Ramos (cell line): Measurements from ENCODE around the gene NDUFV3.

Source experiments
- in situ Hi-C: fragments of 300-500 bp; cut with MboI; formaldehyde crosslinking; loops from one replicate; pipeline ENCODE4 v1.14.3; 2022; ENCODE audit warnings: low sequenced_read_pairs; ENCODE audit not compliant: unreplicated experiment

The NDUFV3 gene

DNA sequence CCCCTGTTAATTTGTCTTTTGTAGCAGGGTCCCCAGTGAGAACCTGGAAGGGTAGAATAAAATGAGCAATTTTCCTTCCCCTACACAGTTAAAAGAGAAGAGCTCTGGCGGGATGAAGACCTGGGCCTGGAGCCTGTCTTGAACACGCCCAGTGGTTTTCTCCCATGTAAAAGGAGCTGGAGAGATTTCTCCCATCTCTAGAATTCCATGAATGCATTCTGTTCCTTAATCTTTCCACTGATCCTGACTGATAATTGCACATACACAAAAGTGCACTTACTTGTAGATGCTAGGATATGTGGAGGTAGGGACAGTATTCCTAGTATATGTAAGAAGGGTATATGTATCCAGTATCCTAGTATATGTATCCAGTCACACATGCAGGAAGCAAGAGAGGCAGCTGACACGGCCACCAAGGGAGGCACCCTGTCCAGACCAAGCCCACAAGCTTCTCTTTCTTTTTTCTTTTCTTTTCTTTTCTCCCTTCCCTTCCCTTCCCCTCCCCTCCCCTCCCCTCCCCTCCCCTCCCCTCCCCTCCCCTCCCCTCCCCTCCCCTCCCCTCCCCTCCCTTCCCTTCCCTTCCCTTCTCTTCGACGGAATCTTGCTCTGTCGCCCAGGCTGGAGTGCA, 69.4 kb downstream of the NDUFV3 start:
- in situ Hi-C loops: no loop called here
